Sciatic nerve (tissue), 2 donors: ENCODE results near the gene DBF4B. TPM values are rescaled to one million over a fixed set of nuclear protein-coding genes. Genes with fewer than 3 reads are reported as not detected.

ENCODE experiments used
- ATAC-seq: fragments of 200-7000 bp; cut with Tn5 transposase; one replicate; pipeline ENCODE4 v1.9.1; 2020; ENCODE audit warnings: mild to moderate bottlenecking, moderate library complexity
- DNase-seq: peaks from one replicate; pipeline ENCODE4 v3.0.0-alpha.2; 2020; ENCODE audit warnings: low spot score
- intact Hi-C: fragments of 100-400 bp; cut with DNase I; formaldehyde crosslinking; loops from one replicate; pipeline ENCODE4 v1.14.2; 2022
- total RNA-seq: library from RNA; stranded (reverse); fragmentation: NEBNext Ultra II Directional; extraction: Animal tissue kit (Norgen Biotek cat#: 25700); gene quantifications from one replicate; pipeline ENCODE4 v1.2.1, GENCODE V29; 2021
- donor health status: DM: no; HTN: no; CAD: no.
- donor health status: DM: no; HTN: no; CAD: no.

DBF4B gene
- total RNA-seq, 1 donor from 2014 or later, result 10.3 TPM

DNA sequence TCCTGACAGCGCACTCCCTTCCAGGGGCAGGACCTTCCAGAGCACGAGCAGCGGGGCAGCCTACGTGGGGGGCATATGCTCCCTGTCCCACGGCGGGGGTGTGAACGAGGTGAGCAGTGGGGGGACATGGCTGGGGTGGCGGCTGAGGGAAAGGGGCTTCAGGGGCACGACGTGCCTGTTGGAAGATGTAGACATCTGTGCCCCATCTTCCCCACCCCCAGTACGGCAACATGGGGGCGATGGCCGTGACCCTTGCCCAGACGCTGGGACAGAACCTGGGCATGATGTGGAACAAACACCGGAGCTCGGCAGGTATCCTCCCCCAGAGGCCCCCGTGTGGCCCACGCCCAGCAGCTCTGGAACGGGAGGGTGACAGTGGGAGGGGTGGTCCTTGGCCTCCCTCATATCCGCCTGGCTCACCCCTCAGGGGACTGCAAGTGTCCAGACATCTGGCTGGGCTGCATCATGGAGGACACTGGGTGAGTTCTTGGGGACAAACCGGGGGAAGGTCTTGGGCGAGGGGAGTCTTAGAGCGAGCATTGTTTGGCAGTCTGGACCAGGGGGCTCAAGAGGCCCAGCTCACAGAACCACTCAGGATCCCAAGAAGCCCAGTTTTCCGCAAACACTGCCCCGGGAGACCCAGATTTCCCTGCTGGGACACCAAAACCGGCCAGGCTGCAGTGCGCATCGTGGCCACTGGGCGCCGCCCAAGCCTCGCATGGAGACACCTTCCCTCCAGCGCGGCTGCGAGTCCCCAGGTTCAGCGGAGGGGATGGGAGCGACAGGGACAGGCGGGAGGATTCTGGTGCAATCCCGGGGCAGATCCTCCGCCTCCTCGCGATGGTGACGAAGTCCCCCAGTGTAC is 66.0 kb downstream of the DBF4B start:
- ATAC-seq (peak; percentile 77), DNase-seq (peak; percentile 94)
- intact Hi-C loops, result loop anchor here (1.0 to 10.0 kb wide), 2 partner anchors 91 to 360 kb away; partner anchors contain the start of genes ACBD4 and PLCD3

- ATAC-seq (peak; percentile 95), DNase-seq (no peak)
- intact Hi-C loops, result loop anchor here (10.0 kb wide), 1 partner anchor 360 kb away; the partner anchor contains the start of genes ACBD4 and PLCD3
Measured at GRCh38 chr17:44775136-44775837, 66.8 kb downstream of the DBF4B start.

GRCh38 chr17:44775838-44776621 is 67.6 kb downstream of the DBF4B start:
- intact Hi-C loops, result loop anchor here (10.0 kb wide), 1 partner anchor 359 kb away; the partner anchor contains the start of genes ACBD4 and PLCD3
- no peak for ATAC-seq
- peak; percentile 97 for DNase-seq

GRCh38 chr17:44776628-44777393 is 68.3 kb downstream of the DBF4B start:
- intact Hi-C loops, result loop anchor here (10.0 kb wide), 1 partner anchor 358 kb away; the partner anchor contains the start of genes ACBD4 and PLCD3
- no peak for DNase-seq

DNA sequence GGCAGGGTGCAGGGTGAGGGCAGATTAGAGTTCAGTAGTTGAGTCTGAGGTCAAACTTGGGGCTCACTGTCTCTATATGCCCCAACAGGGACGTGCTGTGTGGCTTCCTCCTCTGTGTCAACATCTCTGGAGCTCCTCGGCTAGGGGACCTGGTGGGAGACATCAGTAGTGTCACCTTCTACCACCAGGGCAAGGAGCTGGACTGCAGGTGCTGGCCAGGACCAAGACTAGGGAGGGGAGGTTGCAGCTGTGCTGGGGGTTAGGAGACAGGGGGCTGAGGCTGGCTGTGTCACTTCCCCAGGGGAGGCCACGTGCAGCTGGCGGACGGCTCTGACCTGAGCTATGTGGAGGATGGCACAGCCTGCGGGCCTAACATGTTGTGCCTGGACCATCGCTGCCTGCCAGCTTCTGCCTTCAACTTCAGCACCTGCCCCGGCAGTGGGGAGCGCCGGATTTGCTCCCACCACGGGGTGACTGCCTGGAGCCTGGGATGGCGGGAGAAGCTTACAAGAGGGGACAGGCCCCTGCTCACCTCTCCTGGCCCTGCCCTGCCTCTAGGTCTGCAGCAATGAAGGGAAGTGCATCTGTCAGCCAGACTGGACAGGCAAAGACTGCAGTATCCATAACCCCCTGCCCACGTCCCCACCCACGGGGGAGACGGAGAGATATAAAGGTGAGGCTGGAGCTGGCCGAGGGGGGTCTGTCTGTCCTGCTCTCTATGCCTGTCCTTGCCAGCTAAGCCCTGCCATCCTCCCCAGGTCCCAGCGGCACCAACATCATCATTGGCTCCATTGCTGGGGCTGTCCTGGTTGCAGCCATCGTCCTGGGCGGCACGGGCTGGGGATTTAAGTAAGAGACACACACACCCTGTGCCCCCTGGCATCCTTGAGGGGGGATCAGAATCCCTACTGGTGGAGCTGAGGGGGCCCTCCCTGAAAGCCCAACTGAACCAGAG is 69.2 kb downstream of the DBF4B start:
- intact Hi-C loops, result loop anchor here (10.0 kb wide), 1 partner anchor 357 kb away; the partner anchor contains the start of genes ACBD4 and PLCD3
- no peak for DNase-seq

More at GRCh38 chr17:44776628-44777393, 68.3 kb downstream of the DBF4B start:
- no peak for ATAC-seq

DNA sequence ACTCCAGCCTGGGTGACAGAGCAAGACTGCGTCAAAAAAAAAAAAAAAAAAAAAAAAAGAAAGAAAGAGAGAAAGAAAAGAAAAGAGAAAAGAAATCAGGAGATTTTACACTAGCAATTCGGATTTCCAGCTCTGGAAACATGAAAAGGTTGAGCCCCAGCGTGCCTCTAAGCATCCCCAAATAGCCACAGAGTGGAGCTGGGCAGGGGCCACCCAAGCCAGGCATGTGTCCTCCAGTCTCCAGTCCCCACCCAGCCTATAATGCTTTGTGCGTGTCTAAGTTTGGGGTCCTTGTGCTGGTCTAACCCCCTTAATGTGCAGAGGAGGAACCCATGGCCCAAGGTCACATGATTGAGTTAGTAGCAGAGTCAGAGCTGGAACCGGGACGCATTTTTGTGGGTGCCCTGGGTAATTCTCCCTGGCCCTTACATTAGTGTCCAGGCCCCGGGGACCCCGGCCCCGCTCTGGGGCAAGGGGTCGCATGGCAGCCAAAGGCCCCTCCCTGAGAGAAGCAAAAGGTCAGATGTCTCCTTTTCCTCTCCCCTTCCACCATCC is 70.3 kb downstream of the DBF4B start:
- DNase-seq (no peak), ATAC-seq (no peak)
- intact Hi-C loops, result loop anchor here (10.0 kb wide), 1 partner anchor 356 kb away; the partner anchor contains the start of genes ACBD4 and PLCD3

More for the DNA sequence above, 69.2 kb downstream of the DBF4B start:
- no peak for ATAC-seq

DNA sequence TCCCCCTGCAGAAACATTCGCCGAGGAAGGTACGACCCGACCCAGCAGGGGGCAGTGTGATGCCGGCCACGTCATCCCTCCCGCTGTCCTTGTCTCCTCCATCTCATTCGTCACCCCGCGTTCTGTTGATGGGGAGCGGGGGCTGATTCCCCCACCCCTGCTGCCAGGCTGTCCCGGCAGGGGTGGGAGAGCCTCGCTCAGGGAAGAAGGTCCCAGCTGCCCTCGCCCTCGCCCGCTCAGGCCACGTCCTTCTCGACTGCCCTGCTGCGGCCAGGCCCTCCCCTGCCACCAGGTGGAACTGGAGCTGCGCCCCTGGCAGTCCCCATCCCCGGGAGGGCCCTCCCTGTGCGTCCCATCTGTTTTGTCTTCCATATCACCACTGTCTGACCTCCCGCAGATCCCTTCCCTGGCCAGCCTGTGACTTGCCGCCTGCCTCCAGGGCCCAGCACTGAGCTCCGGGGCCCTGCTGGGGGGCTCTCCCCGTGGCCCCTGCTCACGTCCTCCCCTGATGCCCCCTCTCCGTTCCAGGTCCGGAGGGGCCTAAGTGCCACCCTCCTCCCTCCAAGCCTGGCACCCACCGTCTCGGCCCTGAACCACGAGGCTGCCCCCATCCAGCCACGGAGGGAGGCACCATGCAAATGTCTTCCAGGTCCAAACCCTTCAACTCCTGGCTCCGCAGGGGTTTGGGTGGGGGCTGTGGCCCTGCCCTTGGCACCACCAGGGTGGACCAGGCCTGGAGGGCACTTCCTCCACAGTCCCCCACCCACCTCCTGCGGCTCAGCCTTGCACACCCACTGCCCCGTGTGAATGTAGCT is 71.0 kb downstream of the DBF4B start:
- peak; percentile 85 for DNase-seq

DNA sequence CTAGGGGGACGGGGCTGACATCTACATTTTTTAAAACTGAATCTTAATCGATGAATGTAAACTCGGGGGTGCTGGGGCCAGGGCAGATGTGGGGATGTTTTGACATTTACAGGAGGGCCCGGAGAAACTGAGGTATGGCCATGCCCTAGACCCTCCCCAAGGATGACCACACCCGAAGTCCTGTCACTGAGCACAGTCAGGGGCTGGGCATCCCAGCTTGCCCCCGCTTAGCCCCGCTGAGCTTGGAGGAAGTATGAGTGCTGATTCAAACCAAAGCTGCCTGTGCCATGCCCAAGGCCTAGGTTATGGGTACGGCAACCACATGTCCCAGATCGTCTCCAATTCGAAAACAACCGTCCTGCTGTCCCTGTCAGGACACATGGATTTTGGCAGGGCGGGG is 71.7 kb downstream of the DBF4B start:
- intact Hi-C loops, result no loop called here
- ATAC-seq (no peak), DNase-seq (no peak)

More for the DNA sequence above, 71.0 kb downstream of the DBF4B start:
- ATAC-seq, result peak; percentile 45
- intact Hi-C loops, result loop anchor here (10.0 kb wide), 1 partner anchor 355 kb away; the partner anchor contains the start of genes ACBD4 and PLCD3

DNA sequence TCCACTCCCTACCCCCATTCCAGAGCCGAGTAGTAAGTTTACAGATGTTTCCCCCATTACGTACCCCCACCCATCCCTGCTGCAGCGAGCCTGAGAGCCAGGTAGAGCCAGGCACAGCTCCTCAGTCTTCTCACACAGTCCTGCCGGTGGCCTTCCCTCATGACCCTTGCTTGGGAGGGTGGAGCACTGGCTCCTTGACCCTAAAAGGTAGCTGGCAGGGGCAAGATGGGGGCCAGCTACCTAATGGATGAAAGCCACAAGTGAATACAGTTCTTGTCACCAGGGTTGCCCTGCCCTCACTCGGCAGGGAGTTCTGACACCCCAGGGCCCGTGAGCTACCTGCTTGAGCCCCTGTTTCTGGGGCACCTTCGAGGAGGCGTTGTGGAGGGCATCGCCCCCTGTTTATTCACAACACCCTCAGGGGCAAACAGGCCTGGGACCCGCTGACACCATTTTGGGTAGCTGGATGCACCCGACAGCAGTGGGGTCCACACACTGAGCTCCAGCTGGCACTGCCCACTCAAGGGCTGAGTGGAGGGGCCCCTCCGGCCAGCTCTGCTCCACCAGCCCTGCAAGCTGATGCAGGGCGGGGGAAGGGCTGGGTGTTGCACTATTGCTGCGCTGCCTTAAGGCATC is 72.5 kb downstream of the DBF4B start:
- no peak for ATAC-seq
- DNase-seq, result no peak
- intact Hi-C loops, result no loop called here

DNA sequence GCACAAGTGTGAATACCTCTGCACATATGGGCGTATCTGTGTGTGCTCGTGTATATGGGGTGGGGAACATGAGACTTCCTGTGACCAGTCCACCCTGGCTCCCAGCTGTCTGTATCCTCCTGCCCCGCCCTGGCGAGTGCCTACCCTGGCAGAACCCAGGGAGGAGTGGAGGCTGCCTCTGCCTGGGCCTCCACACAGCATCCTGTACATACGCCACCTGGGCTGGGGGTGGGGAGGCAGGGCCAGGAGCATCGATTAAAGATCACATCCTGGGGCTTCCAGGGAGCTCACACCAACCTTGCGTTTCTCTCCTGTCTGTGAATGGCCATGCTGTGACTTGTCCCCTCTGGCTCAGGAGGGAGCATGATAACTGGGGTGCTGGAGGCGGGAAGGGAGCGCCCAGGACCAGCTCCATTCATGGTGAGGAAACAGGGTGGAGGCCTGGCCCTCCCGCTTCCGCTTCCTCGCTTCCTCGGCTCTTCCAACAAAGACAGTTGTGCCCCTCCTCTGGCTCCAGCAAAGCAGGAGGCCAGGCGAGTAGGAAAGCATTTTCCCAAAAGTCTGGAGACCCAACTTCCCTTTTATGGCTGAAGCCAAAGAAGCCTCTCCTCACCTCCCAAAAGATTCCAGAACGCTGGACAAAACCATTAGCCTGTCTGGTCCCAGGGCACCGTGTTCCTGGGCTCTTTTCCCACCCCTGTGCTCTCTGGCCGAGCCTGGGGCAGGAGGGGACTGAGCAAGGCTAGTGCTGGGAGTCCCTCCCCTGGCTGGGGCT is 73.3 kb downstream of the DBF4B start:
- intact Hi-C loops, result no loop called here
- peak; percentile 34 for ATAC-seq

DNA sequence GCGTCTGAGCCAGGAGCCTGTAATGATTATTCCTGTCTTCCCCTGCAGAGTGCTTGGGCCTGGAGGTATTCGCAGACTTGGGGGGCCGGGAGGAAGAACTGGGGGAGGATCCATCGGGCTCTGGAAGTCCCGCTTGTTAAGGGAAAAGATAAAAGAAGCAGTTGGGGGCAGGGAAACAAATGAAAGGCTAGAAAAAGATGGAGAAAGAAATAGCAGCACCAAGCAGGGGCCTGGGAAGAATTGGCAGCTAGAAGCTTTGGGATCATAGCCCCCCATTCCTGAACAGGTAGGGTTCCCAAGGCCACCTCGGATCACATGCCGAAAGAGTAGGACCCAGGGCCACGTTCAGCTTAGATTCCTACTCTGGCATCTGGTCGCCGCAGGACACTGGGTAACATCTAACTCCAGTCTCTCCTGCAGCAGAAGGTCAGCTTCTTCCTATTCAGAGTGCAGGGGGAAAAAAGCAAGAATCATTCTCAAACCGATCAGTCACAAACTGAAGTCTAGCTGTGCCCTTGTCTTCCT is 73.9 kb downstream of the DBF4B start:
- intact Hi-C loops, result no loop called here
- DNase-seq, result peak; percentile 21
- no peak for ATAC-seq

More for the DNA sequence above, 73.3 kb downstream of the DBF4B start:
- no peak for DNase-seq

- peak; percentile 47 for DNase-seq
- no peak for ATAC-seq
- intact Hi-C loops, result no loop called here
Measured at GRCh38 chr17:44785921-44786320, 77.5 kb downstream of the DBF4B start.

DNA sequence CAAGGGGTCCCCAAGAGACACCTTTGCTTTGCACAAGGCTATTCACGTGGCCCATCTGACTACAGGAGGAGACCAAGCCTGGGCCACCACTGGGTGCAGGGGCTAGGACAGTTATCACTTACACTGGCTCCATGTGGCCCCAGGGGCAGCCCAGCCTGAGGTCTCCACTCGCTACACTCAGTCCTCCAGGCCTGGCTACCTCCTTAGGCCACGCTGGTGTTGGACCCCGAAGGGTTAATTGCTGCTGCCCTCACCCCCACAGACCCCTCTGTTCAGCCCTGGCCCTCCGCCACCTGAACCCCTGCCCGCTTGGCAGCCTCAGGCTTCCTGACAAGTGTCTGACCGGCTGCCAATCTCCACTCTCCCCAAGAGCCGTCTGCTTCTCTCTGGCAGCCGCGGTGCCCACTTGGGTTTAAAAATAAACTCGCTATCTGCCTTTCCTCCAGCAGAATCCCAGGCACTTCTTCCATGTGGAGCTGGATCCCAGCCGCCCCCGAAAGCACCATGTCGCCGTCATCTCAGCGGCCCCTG is 78.2 kb downstream of the DBF4B start:
- intact Hi-C loops, result no loop called here
- DNase-seq (peak; percentile 55), ATAC-seq (no peak)

DNA sequence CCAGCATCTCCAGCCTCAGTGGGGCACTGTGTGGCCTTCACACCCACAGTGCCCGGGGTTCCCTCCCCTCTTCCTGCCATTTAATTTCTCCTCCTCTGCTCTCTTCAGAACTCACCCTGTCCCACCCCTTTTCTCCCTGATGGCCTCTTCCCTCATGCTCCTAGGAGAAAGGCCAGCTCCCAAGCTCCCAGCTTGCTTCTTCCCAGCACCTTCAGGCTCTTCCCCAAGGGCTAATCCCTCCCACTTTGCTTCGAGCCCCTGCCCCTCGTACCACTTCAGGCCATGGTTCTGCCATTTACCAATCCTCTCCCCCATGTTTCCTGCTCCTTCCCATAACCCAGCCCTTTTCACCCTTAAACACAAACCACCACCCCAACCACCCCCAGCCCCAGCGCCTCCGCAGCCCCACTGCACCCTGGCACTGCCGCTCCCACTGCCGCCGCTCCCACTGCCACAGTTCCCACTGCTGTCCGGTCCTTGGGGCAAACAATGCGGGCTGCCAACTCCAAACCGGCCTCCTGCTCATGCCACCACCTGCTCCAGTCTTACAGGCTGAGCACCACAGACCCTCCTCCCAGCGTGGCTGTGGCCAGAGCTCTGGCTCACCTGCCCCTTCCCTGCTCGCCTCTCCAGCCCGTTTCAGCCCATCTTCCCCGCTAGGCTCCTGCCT is 78.9 kb downstream of the DBF4B start:
- DNase-seq, result peak; percentile 50
- ATAC-seq, result no peak
- intact Hi-C loops, result no loop called here
